GM21723 (cell line): Measurements from ENCODE around the gene CD244.

ENCODE experiments used
- ATAC-seq: cut with Tn5 transposase; IDR thresholded peaks from one replicate; pipeline ENCODE4 v1.9.1; 2021; ENCODE audit warnings: mild to moderate bottlenecking, moderate library complexity; ENCODE audit not compliant: unreplicated experiment

Gene CD244

DNA sequence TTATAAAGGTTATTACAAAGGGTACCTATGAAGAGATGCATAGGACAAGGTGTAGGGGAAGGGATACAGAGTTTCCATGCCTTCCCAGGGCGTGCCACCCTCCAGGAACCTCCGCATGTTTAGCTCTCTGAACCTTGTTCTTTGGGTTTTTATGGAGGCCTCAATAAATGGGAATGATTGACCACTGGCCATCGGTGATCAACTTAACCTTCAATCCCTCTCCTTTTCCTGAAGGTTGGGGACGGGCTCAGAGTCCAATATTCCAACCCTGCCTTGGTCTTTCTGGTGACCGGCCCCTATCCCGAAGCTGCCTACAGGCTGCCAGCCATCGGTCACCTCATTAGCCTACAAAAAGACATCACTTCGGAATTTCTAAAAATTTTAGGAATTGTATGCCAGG is 11.7 kb downstream of the CD244 start:
- ATAC-seq: no peak

DNA sequence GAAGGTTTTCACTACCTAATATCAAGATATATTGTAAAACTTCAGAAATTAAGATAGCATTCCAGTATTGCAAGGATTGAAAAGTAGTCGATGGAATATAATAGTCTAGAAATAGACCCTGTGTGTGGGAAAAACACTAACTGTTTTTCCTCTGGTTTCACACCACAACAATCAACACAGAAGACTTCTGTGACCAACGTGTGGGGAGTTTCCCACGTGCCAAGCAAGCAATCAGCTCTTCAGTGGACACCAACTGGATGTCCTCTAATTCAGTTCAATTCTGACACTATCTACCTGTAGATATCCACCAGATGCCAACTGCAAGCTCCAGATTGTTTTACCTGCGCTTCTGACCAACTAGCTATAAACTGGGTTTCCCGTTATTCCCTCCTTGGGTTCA is 12.1 kb downstream of the CD244 start:
- no peak for ATAC-seq

DNA sequence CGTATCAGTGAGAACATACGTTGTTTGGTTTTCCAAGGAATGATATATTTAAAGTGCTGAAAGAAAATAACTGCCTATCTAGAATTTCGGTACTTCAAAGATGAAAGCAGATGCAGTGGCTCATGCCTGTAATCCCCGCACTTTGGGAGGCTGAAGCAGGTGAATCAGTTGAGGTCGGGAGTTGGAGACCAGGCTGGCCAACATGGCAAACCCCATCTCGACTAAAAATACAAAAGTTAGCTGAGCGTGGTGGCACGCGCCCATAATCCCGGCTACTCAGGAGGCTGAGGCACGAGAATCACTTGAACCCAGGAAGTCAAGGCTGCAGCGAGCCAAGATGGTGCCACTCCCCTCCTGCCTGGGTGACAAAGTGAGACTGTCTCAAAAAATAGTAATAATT is 16.4 kb downstream of the CD244 start:
- no peak for ATAC-seq

DNA sequence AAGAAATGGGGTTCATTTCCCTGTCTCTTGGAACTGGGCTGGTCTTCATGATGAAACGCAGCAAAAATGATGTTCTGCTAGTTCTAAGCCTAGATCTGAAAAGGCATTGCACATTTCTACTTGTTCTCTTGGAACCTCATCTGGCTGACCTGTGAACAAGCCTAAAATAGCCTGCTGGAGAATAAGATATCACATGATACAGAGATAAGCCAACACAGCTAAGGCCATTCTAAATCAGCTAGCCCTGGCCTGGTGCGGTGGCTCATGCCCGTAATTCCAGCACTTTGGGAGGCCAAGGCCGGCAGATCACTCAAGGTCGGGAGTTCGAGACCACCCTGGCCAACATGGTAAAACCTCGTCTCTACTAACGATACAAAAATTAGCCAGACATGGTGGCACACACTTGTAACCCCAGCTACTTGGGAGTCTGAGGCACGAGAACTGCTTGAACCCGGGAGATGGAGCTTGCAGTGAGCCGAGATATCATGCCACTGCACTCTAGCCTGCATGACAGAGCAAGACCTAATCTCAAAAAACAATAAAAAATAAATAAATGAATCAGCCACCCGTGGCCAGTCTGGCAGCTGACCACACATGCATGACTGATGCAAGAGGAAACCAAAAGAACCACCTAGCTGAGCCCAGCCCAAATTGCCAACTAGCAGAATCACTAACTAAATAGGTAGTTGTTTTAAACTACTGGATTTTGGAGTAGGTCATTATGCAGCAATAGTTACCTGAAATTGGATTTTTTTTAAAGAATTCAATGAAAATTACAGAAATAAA is 18.0 kb downstream of the CD244 start:
- no peak for ATAC-seq

DNA sequence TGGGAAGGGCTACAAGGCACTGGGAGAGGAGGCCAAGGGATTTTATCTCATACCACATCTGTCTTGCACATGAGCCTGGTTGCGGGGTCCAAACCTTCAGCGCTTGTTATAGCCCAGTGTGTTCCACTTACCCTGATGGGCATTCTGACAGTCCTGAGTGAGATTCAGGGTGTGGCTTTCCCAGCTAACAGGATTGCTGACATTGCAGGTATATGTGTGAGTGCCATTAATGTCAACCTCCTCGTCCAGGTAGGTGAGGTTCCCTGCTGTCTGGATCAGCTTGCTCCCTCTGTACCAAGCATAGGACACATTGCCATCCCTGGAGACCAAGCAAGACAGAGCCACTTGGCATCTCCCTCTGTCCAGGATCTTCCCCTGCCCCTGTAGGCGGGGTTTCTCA is 21.6 kb downstream of the CD244 start:
- no peak for ATAC-seq

DNA sequence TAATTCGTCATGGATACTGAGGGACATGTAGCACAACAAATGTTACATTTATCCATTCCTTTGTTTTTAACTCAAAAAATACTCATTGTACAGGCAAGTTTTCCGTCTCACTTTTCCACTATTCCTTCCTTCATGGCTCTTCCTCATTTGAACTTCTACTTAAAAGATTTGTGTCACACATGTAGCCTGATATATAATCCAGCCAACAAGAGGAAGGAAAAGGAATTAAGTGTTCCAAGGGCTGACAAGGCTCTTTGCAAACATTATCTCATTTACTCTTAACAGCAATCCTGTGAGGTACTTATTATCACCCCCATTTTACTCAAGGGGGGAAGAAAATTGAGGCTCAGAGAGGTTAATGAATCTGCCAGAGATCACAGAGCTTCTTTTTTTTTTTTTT is 22.9 kb downstream of the CD244 start:
- ATAC-seq: no peak

DNA sequence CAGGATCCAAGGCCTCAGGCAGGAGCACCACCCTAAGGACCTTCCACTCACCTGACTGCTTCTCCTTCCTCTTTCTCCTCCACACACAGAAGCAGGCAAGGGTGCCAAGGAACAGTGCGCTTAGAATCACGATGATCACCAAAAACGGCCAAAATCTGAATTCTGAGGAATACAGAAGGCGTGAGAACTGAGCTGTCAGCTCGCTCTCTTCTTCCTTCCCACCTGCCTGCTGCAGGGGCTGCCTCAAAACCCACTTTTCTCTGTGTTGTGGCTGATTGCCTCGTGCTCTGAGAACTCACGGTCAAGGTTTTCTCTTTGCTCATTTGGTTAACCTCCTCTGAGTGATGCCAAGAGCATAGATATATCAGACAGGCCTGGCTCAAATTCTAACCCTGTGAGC is 23.8 kb downstream of the CD244 start:
- no peak for ATAC-seq

DNA sequence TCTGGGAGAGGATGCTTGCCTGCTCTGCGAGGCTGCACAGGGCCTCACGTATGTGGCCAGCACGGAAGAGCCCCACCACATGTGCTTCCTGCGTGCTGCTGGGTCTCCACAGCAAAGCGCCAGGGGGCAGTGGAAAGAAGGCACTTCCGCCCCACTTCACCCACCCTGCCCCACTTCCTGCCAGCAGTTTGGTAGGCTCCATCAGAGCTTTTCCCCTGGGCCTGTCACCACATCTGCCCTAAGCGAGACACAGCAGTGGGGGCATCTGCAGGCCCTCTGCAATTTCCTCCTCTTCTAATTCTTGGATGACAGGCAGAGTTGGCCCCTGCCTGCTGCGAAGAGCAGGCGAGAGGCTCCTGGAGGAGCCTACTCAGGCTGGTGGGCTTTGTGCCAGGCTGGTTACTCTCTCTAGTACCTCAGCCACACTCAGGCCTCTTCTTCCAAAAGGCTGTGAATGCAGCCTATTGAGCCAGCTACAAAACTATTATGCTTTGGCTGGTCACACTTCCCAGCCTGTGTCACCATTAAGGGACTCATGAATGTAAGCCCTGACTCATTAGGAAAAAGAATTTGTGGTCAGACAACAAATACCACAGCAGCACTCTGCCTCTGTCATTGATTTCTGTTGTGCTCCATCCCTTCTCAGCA is 25.0 kb downstream of the CD244 start:
- peak; percentile 76 for ATAC-seq

DNA sequence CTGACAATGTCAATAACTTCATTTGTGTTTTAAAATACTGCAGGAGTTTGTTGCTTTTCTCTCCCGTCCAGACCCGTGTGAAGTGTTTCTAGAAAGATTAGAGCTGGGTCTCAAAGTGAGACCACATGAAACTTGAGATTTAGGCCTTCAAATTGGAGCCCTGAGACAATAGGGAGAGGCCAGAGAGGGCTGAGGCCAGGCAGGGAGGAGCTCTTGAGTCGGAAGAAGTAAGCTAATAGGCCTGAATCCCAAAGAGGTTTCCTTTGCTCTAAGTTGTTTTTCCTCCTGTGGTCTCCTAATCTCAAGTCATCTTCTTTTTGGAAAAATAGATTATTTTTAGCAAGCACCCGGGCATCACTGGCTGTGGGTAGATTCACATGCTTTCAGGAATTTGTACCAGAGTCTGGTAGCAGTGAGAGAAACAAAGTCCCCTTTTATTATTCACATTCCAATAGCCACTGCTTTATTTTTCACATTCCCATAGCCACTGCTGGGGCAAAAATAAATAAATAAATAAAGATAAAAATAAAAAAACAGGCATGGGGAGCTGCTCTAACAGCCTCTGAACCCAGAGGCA is 25.6 kb downstream of the CD244 start:
- ATAC-seq: no peak

DNA sequence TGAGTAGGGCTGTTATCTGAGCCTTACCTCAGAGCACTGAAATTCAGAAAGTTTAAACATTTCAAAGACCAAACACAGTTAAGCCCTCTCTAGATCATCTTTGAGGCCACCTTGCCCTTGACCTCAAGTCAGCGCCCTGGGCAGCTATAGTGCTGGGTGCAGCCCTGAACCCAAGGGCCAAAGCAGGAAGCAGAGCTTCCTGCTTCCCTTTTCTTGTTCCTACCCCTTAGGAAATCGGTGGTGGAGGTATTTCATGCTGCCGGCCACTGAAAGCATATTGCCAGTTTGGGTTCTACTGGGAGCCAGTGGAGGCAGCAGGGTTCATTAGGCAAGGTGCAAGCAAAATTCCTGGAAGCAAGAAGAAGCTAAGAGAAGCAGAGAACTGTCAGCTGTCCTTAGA is 26.1 kb downstream of the CD244 start:
- no peak for ATAC-seq

DNA sequence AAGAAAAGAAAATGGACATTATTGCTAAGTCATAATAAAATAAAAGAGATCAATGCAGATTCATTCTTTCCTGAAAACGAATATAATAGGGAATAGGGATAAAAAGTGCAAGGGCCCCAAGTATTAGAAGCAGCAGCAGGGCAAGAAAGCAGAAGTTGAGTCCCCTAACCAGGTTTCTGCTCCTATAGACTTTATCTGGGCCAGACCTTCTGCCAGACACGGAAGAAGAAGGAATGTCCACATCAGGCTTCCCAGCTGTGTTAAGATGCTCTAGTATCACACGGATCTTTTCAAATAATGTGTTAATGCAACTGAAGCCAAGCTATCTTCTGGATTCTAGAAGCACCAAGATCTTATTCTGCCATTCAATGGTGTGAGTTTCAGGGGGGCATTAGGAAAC is 26.9 kb downstream of the CD244 start:
- ATAC-seq: no peak

DNA sequence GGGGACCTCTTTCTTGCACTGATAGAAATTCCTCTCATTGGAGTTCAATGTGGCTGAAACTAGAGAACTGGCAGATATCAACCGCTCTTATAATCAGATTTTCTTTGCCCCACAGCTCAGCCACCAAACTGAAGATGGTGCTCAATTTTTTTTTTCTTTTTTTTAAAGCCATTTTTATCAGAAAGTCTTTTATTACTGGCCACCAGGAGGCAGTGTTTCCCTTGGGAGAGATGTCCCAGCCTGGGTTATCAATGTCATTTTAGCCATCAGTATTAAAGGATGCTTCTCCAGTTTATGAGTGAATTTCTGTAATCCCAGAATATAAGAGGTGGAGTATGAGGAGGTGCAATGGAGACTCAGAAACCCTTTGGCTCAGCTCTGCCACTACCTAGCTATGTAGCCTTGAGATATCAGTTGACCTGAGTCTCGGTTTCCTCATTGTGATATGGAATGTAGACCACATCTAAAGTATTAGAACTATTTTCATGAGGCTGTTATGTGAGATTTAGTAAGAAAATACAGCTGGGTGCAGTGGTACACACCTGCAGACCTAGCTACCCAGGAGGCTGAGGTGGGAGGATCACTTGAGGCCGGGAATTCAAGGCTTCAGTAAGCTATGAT is 27.6 kb downstream of the CD244 start:
- no peak for ATAC-seq

DNA sequence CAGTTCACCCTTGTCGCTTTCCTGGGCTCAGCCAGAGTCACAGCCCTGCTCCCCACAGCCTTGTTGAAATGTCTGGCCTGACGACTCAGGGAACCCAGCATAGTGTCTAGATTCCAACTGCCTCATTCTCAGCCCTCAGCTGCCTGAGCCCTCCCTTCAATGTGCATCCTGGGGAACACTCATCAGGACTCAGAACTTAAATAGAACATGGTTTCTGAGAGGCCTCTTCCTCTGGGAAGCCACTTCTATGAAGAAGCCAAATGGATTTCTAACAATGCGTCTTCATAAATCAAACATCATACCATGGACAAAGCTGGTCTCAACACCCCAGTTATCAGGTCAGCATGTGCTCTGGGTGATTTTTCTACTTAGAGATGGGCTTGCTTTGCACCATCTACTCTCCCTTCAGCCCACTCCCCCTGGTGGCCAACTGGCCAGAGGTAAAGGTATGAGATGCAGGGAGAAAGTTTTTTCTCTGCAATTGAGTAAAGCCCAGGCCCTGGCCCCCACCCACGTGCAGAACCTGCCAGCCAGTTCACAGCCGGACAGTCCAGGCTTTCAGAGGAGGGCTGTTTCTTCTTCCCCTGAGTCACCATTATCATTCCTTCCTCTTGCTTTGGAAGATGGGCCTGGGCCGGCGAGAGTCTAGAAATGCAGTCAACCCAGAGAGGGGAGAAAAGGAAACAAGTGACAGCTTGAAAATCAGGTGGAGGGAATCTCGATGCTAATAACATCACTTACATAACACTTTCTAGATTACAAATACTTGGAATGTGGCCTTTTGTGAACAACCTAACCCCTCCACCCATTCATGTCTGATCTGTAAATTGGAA is 32.1 kb downstream of the CD244 start:
- no peak for ATAC-seq

DNA sequence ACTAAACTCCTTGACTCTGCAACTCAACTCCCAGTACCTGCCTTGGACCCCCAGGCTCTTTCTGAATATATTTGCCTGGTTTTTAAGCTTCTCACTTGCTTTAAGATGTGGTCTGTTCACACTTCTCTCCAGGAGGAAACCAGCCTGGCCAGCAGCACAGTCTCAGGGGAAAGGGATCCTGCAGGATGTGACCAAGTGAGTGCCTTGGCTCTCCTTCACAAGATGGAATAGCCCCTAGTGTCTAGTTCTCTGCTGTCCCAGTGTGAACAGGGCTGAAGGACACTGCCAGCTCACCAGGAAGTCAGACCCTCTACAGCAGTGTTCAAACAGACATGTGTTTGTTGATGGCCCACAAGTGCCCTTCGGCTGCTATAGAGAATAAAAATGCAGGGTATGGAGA is 32.9 kb downstream of the CD244 start:
- no peak for ATAC-seq

DNA sequence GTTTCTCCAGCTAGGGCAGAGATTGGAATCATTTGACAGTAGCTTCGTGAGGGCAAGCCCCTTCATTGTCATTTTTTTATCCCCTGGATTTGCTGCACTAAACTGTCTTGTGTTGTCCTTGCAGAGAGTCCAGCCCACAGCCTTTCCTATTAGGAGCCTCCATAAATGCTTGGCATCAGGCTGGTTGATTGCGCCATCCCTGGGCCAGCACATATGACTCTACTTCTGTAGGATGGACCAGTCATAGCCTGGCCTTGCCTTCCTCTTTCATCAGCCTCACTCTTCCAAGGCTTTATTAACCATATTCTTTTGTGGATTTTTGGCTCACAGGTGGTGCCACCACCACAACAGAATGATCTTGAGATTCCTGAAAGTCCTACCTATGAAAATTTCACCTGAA is 35.3 kb downstream of the CD244 start:
- no peak for ATAC-seq

DNA sequence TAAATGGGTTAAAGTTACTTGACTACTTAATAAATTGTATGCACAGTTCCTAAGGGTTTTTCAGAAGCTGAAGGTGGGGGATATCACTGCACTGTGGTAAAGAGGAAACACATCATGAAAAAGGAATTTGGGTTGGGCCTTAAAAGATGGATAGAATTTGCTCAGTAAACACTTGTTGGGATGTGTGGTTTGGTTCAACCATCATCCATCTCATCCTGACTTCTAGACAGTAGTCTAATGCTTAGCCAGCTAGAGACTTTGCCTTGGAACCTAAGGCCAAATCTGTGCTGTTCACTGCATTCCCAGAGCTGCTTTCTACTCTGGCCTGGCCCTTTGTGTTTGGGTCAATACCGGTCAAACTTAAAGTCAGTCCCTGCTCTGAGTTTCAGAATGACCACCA is 36.1 kb downstream of the CD244 start:
- ATAC-seq: no peak

DNA sequence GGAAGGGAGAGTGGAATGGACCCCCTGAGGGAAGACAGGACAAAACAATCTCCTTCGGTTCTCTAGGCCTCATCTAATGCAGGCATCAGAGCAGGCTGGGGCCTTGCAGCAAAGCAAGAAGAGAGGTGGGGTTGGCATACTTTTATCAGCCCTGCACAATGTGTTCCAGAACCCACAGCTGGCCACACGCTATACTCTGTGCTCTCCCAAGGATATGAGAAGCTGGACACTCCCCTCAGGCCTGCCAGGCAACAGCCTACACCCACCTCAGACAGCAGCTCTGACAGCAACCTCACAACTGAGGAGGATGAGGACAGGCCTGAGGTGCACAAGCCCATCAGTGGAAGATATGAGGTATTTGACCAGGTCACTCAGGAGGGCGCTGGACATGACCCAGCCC is 39.4 kb downstream of the CD244 start:
- ATAC-seq: no peak

DNA sequence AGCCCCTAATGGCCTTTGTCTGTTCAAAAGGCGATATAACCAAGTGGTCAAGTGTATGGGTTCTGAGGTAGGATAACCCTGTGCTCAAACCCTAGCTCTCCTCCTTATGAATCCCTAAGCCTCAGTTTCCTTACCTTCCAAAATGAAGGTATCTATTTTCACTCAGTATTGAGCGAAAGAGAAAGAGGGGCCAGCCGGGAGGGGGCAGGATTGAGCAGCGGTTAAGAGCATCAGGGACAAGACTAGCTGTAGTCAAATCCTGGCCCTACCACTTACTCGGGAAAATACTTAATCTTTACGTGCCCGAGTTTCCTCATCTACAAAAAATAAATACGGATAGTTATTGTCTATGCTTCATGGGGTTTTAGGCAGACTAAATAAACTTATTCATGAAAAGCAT is 41.1 kb downstream of the CD244 start:
- no peak for ATAC-seq

DNA sequence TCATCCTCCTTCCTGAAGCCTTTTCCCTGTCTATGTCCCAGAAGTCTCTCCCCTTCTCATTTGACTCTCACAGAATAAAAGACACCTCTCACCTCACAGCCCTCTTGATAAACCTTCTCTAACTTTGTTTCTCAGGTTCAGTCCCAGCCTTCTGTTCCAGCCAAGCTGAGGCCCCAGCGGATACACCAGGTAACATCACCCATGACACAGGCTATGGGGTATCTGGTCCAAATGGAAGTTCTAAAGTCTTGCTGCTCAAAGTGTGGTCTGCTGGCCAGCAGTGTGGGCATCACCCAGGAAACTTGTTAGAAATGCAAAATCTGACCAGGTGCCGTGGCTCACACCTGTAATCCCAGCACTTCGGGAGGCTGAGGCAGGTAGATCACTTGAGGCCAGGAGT is 43.5 kb downstream of the CD244 start:
- no peak for ATAC-seq

DNA sequence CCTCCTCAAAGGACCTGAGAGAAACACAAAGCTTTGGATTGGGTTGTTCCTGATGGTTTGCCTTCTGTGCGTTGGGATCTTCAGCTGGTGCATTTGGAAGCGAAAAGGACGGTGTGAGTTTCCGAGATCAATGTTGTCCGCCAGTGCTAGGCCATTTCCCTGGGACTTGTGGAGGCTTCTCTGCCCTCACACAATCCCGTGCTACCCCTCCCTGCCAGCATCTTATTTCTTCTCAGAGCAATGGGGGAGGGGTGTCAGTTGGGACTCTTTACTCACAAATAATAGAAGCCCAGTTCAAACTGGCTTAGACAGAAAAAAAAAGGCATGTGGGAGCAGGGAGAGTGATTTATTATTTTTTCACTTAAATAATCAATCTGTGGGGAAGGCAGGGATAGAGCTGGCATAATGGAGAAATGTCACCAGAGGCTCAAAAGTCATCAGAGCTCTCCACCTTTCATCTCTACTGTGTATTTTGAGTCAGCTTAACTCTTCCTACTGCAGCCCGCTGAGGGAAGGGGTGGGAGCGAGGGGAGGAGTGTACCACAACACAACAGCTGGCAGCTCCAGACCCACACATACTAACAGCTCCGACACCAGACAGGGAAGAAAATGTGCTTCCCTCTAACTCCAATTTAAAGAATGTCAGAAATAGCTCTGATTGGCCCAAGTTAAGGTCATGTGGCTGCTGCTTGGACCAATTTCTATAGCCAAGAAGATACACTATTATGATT is 44.3 kb downstream of the CD244 start:
- ATAC-seq: no peak
